Astrocyte (in vitro differentiated cells and primary cell): ENCODE data around the gene ERVW-1.

ENCODE experiments used
- CTCF ChIP-seq: IDR thresholded peaks from 2 replicates; pipeline ENCODE4 v1.5.1; 2011; ENCODE audit warnings: low read depth, mild to moderate bottlenecking, inconsistent platforms, low read length, moderate library complexity; ENCODE audit not compliant: insufficient read depth
- EZH2 ChIP-seq: IDR thresholded peaks from 2 replicates; pipeline ENCODE4 v1.6.1; 2012; ENCODE audit warnings: mild to moderate bottlenecking, low read length, inconsistent platforms; ENCODE audit not compliant: insufficient read depth

DNA sequence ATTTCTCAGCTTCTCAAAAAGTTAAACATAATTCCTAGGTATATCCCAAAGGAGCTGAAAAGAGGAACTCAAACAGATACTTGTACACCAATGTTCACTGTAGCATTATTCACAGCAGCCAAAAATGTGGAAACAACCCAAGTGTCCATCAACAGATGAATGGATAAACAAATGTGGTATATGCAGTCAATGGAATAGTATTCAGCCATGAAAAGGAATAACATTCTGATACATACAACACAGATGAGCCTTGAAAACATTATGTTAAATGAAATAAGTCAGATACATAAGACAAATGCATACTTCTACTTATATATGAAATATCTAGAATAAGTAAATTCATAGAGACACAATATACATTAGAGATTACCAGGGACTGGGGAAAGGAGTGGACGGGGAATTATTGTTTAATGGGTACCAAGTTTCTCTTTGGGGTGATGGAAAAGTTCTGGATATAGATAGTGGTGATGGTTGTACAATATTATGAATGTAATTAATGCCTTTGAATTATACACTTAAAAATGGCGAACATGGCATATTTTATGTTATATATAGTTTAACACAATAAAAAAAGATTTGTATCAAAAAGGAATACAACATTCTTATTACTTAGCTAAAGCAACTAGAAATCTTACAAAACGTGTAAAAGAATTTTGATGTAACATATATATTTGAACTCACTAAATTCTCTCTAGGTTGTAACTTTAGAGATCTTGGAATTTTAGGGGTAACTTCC lies 35.6 kb upstream of the ERVW-1 start:
- no peak for TF ChIP-seq CTCF
- no peak for TF ChIP-seq EZH2
